Astrocyte of the spinal cord (primary cell): ENCODE data around the gene KHDC1.
A peak's percentile ranks its signal among the peaks of the same experiment; 100 is the strongest.
"Not testable (repeated sequence)": the region's sequence is repeated elsewhere in the genome, so short reads cannot be mapped to it uniquely, and the experiment has no call there.

Experiments used
- DNase-seq: peaks from one replicate; pipeline ENCODE4 v3.0.0; 2011; ENCODE audit warnings: low read depth, low spot score
- H3K4me3 ChIP-seq: 2 replicates; pipeline ENCODE4 v1.5.1; 2011; ENCODE audit warnings: low read depth, mild to moderate bottlenecking, low read length, moderate library complexity
- in situ Hi-C: cut with HindIII; loops from 2 replicates; pipeline ENCODE4 v1.10.0; 2017; ENCODE audit warnings: low sequenced_read_pairs
- TF ChIP-seq, protein P1 (sequence below): IDR thresholded peaks from 2 replicates; pipeline ENCODE4 v1.5.1; 2012; ENCODE audit warnings: low read depth, mild to moderate bottlenecking, low read length, inconsistent platforms

The KHDC1 gene

GRCh38 chr6:73262671-73263569 lies at the start of gene KHDC1:
KHDC1 (minus strand) TSS chr6:73263196; CDS start chr6:73242517, 20,679 bp downstream.
- DNase-seq: peak; percentile 43
- in situ Hi-C loops: no loop called here
- peak within 1 kb of the TSS; percentile 71 for H3K4me3 ChIP-seq
- TF ChIP-seq, protein P1, sequence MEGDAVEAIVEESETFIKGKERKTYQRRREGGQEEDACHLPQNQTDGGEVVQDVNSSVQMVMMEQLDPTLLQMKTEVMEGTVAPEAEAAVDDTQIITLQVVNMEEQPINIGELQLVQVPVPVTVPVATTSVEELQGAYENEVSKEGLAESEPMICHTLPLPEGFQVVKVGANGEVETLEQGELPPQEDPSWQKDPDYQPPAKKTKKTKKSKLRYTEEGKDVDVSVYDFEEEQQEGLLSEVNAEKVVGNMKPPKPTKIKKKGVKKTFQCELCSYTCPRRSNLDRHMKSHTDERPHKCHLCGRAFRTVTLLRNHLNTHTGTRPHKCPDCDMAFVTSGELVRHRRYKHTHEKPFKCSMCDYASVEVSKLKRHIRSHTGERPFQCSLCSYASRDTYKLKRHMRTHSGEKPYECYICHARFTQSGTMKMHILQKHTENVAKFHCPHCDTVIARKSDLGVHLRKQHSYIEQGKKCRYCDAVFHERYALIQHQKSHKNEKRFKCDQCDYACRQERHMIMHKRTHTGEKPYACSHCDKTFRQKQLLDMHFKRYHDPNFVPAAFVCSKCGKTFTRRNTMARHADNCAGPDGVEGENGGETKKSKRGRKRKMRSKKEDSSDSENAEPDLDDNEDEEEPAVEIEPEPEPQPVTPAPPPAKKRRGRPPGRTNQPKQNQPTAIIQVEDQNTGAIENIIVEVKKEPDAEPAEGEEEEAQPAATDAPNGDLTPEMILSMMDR: no peak

- in situ Hi-C loops, DNase-seq: not testable (repeated sequence)
- peak overlapping the region; percentile 60 for H3K4me3 ChIP-seq
These were observed 47.5 kb upstream of the KHDC1 start for GRCh38 chr6:73310503-73310845.

DNA sequence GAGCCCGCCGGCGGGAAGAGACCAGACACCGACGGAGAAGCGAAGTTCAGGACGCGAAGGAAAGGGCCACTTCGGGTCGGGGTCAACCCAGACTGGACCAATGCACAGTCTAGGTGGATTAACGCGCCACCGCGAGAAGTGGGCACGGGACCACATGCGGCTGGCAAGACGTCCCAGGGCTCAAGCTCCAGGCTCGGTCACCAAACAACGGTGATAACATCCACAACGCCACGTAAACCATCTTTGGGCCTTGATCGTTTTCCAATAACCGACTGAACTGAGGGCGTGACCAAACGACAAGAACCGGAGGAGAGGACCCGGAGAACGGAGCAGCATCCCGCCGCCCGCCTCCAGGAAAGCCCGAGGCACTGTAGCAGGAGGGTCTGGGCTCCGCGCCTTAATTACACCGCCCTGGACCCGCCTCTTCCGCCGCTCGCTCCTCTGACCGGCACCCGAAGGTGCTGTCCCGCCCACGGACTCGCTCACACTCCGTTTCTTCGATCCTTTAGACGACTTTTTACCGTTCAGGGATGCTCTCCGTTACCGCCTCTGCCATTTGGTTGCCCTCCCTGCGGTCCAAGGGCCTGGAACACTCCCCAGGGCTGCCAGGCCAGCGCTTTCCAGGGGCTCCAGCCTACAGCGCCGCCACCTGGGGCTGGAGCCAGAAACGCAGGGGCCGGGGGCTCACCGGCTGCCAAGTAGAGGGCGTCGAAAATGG lies 46.9 kb upstream of the KHDC1 start:
- in situ Hi-C loops: no loop called here
- peak; percentile 66 for DNase-seq
- TF ChIP-seq, protein P1: peak; percentile 77
- peak overlapping the region; percentile 60 for H3K4me3 ChIP-seq

GRCh38 chr6:73309535-73309784 lies 46.5 kb upstream of the KHDC1 start:
- DNase-seq: no peak
- TF ChIP-seq, protein P1: no peak
- H3K4me3 ChIP-seq: peak overlapping the region; percentile 60
- in situ Hi-C loops: no loop called here

GRCh38 chr6:73308712-73309534 lies 45.9 kb upstream of the KHDC1 start:
- peak overlapping the region; percentile 60 for H3K4me3 ChIP-seq
- peak; percentile 25 for DNase-seq
- TF ChIP-seq, protein P1: peak; percentile 20
- in situ Hi-C loops: no loop called here

- H3K4me3 ChIP-seq, DNase-seq, in situ Hi-C loops: not testable (repeated sequence)
These were observed 40.8 kb upstream of the KHDC1 start for GRCh38 chr6:73303773-73304172.

DNA sequence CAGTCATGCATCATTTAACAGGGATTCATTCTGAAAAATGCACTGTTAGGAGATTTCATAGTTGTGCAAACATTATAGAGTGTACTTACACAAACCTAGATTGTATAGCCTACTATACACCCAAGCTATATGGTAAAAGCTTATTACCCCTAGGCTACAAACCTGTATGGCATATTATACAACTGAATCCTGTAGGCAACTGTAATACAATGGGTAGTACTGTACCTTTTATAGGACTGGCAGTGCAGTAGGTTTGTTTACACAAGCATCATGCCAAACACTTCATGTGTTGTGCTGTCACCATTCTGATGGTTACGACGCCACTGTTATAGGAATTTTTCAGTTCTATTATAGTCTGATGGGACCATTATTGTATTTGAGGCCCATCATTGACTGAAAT lies 39.3 kb upstream of the KHDC1 start:
- no peak overlapping the region for H3K4me3 ChIP-seq
- in situ Hi-C loops: no loop called here
- TF ChIP-seq, protein P1: no peak
- DNase-seq: no peak
